GM19324 (cell line): ENCODE measurements around the gene GYPB.
"Not testable (repeated sequence)": the region's sequence is repeated elsewhere in the genome, so short reads cannot be mapped to it uniquely, and the experiment has no call there.

Experiments used
- ATAC-seq: cut with Tn5 transposase; IDR thresholded peaks from one replicate; pipeline ENCODE4 v1.9.1; 2021; ENCODE audit warnings: mild to moderate bottlenecking, moderate library complexity; ENCODE audit not compliant: unreplicated experiment, low FRiP score

The GYPB gene

DNA sequence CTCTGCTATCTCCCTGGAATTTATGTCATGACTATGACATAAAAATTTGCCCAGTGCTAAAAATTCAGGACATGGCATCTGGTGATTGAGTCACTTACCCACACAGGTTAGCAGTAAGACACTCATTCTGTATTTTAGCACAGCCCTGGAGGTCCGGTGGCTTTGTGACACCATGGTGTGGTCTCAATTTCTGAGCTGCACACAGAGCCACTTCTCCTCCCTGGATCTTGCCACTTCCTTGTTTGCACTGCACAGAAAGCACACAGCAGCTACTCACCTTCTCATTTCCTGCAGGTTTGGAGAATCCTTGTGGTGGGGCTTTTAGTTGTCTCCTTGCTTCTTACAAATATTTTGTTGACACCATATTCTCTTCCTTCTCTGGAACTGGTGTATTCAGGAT lies 69.0 kb downstream of the GYPB start:
- ATAC-seq: not testable (repeated sequence)

DNA sequence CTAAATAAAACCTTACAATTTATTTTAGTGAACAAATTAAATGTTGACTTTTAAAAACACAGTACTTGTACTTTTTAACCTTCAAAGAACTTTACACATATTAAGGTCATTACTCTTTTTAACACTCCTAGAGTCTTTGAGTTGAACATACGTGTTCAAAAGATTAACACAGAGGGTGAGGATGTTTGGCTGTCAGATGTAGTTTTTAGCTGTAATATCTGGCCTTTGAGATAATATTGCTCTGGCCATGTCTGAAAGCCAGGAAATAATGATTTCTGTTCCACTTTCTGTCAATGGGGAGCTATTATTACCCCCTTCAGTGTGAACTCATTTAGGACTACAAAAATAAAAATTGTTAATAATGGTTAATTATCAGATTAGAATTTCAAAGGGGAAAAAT lies 71.7 kb downstream of the GYPB start:
- not testable (repeated sequence) for ATAC-seq
